Activated CD8-positive, alpha-beta memory T cell treated with anti-CD3 and anti-CD28 coated beads for 4 hours (primary cell): ENCODE results near the gene CD276.
A peak's percentile ranks its signal among the peaks of the same experiment; 100 is the strongest.
"Not testable (repeated sequence)": the region's sequence is repeated elsewhere in the genome, so short reads cannot be mapped to it uniquely, and the experiment has no call there.

Source experiments
- DNase-seq, 2 donors: peaks; one replicate each; pipeline ENCODE4 v3.0.0-alpha.2; 2020; ENCODE audit warnings: low read depth in 2 of 2

CD276 gene

GRCh38 chr15:73683777-73684580 is at the start of gene CD276:
Gene CD276 (plus strand): TSS chr15:73684383. CDS start chr15:73699640, 15,257 bp downstream.
- no peak for DNase-seq

DNA sequence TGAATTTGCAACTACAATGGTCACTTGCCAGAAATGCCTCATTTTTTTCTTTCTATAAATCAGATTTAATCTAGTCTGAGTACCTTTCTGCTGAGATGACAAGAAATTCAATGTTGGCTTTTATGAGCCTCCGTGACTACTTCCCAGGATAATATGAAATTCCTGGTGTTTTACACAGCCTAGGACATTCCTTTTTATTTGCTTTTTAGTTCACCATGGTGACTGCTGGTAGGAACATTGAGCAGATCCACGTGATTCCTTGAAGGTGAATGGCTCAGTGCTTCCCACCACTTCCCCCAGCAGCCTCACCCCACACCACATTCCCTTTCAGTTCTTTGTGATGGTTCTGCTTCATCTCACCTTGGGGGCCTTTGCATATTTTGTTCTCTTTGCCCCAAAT is 46.7 kb upstream of the CD276 start:
- DNase-seq = no peak

- DNase-seq = not testable (repeated sequence)
Measured at GRCh38 chr15:73639464-73639863, 44.7 kb upstream of the CD276 start.

GRCh38 chr15:73647259-73648013 is 36.7 kb upstream of the CD276 start:
- no peak for DNase-seq

GRCh38 chr15:73648014-73648295 is 36.2 kb upstream of the CD276 start:
- no peak for DNase-seq

DNA sequence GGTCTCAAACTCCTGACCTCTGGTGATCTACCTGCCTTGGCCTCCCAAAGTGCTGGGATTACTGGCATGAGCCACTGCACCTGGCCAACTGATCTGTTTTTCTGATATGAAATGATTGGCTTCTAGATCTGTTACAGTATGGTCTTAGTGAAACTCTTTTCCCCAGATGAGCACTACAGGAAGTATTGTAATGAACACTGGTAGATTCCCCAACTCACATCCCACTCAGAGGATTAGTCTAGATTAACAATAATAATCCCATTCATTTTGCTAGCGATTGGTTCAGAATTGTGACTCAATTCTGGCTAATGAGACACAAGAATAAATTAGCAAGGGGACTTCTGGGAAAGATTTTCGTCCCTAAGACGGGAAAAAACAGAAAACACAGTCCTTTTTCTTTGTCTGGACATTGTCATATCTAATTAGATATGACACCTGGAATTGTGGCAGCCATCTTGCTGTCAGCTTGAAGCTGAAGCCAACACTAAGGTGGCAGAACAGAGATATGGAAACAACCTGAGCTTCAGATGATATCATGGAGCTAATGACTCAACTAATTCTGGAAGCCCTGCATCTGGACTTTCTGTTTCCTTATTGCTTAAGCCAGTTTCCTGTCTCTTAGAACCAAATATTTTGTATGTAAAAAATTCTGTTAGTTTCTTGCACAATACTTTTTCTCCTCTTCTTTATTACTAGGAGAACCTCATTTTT is 33.6 kb upstream of the CD276 start:
- no peak for DNase-seq

GRCh38 chr15:73654659-73655058 is 29.5 kb upstream of the CD276 start:
- no peak for DNase-seq

- DNase-seq = no peak
Measured at GRCh38 chr15:73655724-73656123, 28.5 kb upstream of the CD276 start.

DNA sequence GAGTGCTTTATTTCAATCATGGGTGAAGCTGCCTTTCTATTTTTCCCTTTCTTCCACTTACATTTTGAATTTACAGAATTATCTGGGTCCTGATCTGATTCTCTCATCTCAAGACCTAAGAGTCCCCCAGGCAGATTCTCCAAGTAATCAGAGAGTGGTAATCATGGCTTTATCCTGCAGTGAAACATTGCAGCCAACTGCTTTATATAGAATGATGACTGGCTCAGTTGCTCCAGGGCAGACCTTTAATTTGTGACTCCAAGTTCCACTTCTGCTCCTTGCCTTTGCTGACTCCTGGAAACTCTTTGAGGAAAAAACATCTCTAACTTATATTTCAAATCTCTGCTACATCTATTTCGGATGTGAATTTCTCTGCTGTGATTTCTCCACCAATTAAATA is 25.5 kb upstream of the CD276 start:
- no peak for DNase-seq

DNA sequence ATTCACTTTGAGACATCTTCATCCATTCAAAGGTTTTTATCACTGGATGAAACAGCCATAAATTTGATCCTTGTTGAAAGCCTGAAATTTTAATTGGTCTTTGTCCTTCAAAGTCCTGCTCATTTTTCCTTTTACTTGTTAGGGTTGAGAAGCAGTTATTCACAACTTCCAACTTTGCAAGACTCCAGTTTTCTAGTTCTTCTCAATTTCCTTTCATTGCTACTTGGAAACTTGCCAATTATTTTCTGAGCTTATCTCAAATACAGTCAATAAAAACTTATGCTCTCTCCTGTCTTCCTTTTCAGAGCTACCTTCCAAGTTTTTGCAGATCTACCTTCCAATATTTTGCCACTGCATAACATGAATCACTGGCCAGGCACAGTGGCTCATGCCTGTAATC is 23.7 kb upstream of the CD276 start:
- no peak for DNase-seq

- no peak for DNase-seq
Measured at GRCh38 chr15:73674587-73674986, 9.6 kb upstream of the CD276 start.

- peak; percentile 17 to 19 for DNase-seq
Measured at GRCh38 chr15:73677146-73677607, 7.0 kb upstream of the CD276 start.

- no peak for DNase-seq
Measured at GRCh38 chr15:73677733-73678132, 6.5 kb upstream of the CD276 start.

GRCh38 chr15:73678498-73678897 is 5.7 kb upstream of the CD276 start:
- DNase-seq = no peak

DNA sequence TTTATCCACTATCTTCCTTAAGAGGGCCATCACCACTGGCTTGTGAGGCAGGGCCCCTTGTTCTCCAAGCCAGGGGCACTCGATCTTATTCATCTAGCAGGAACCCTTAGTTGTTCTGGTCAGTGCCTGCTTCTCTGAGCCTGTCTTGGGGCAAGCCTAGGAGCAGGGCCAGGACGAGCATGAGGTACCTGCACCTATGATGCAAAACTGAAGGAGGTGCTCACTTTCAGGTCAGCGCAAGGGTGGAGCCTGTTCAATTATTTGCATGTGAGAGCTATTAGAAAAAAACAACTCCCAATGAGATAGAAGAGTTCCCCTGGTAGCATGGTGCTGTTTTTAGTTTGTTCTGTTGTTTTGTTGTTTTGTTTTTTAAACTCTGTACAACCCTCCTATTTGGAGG is 5.0 kb upstream of the CD276 start:
- no peak for DNase-seq

DNA sequence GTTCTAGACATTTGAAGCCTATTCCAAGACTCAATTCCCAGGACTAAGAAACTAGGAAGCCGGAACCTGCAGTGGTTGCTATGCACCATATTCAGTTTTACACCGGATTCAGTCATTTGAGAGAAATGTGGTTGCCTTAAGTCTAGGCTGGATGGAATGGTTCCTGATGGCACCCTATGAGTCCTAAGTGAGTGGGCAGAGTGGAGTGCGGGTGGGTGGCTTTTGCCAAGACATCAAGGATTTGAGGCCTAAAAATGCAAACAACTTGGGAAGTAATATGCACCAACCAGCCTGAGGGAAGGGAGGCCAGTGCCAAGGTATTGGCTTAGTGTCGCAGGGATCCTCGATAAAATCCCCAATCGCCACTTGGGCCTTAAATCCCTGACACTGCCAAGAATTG is 4.2 kb upstream of the CD276 start:
- no peak for DNase-seq

DNA sequence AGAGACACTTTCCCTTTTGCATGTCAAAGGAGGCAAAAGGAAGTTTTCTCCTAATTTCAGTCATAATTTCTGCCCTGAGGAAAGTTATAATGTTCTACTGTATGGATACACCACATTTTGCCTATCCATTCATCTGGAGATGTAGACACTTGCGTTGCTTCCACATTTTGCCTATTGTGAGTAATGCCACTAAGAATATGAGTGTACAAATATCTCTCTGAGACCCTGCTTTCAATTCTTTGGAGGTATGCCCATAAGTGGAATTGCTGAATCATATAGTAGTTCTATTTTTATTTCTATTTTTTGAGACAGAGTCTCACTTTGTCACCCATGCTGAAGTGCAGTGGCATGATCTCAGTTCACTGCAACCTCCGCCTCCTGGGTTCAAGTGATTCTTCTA is 3.6 kb upstream of the CD276 start:
- DNase-seq = no peak

GRCh38 chr15:73681063-73681462 is 3.1 kb upstream of the CD276 start:
- DNase-seq = no peak

DNA sequence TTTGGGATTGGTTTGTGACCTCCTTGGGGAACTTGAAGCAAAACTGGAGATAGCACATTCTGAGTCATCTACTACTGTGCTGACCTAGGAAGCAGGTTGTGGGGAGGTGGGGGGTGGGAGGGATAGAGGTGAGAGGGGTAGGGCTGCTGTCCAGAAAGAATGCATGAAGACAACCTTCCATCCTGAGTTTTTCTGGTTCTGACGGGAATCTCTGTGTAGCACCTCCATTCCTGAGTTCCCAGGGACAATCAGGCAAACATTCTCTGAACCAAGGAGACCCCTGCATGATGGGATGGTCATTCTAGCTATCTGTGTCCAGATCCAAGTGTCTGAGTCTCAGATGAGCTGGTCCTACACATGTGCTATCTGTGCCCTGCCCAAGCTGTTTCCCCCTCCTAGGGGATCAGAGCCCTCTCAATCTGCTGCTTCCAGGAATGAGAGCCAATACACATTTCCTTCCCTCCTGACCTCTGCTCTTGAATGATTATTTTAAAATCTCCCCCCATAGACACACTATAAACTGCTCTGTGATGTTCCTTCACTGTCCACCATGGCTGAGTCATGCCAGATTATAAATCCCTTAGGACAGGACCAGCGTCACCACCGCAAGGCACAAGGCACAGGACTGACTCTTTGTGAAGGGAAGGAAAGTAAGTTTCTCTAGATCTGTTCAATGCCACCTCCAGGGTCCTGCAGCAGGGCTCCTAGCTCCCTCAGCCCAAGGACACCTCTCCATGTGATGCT is 2.2 kb upstream of the CD276 start:
- no peak for DNase-seq

DNA sequence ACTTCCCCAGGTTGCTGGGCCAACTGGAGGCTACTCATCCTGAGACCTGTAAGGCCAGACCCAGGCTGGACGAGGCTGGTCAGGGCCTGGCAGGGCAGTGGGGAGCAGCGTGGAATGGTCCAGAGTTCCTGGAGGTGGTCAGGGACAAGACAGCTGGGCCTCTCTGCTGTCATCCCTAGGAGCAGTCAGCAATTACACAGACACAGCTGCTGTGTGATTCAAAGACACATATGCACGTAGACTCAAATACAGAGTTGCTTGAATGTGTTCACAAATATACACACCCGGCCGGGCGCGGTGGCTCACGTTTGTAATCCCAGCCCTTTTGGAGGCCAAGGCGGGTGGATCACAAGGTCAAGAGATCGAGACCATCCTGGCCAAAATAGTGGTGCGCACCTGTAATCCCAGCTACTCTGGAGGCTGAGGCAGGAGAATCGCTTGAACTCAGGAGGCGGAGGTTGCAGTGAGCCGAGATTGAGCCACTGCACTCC is 1.5 kb upstream of the CD276 start:
- DNase-seq = no peak

DNA sequence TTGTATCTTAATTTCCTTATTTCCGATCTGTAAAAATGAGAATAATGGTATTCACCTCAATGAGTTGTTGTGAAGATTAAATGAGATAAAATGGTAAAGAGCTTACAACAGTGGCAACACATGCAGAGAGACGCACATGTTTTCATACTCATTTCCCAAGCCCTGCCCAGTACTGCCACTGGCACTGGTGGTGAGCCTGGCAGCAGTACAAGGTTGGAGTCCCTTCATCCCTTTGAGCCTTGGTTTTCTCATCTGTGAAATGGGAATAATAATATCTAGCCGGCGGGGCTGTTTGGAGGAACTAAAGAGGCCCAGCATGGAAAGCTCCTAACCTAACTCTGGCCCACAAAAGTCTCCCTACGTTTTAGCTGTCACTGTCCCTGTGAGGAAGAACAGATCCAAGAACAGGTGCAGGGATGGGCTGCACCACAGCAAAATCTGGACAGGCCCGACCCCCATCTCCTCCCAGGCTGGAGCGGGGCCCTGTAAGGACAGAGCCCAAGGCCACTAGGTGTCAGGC is 866 bp upstream of the CD276 start:
- DNase-seq = no peak
